GM21717 (cell line): ENCODE data around the gene GTF2IRD1.
A peak's percentile ranks its signal among the peaks of the same experiment; 100 is the strongest.
"Not testable (repeated sequence)": the region's sequence is repeated elsewhere in the genome, so short reads cannot be mapped to it uniquely, and the experiment has no call there.

ENCODE experiments used
- ATAC-seq: cut with Tn5 transposase; IDR thresholded peaks from one replicate; pipeline ENCODE4 v1.9.1; 2021; ENCODE audit warnings: mild to moderate bottlenecking, moderate library complexity; ENCODE audit not compliant: unreplicated experiment

GTF2IRD1 gene

DNA sequence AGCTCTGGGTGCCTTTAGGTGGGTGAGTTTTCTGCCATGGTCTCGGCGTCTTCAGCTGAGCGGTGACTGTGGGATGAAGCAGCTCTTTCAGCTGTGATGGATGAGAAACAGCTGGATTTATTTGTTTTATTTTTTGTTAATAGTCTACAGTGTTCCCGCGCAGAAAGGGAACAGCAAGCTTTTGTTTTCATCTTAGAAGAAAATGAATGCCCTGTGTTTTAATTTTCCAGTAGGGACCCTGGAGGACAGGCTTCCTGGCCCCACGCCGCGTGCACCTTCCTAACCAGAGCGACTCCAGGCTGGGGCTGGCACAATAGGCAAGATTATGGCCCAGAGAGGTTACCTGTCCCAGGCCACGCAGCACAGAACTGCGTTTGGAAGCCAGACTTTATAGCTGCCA lies 57.6 kb downstream of the GTF2IRD1 start:
- no peak for ATAC-seq

DNA sequence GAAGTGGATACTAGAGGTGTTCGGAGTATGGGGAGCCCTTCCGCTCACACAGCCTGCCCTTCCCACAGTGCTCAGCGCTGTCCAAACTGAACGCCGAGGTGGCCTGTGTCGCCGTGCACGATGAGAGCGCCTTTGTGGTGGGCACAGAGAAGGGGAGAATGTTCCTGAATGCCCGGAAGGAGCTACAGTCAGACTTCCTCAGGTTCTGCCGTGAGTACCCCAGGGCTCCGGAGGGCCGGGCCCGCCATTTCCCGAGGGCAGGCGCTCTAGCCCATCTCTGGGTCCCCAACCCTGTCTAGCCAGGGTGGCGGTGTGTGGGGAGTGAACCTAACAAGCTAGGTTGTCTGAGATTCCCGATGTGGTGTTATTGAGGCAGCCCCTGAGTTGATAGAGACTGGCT lies 59.1 kb downstream of the GTF2IRD1 start:
- ATAC-seq = no peak

DNA sequence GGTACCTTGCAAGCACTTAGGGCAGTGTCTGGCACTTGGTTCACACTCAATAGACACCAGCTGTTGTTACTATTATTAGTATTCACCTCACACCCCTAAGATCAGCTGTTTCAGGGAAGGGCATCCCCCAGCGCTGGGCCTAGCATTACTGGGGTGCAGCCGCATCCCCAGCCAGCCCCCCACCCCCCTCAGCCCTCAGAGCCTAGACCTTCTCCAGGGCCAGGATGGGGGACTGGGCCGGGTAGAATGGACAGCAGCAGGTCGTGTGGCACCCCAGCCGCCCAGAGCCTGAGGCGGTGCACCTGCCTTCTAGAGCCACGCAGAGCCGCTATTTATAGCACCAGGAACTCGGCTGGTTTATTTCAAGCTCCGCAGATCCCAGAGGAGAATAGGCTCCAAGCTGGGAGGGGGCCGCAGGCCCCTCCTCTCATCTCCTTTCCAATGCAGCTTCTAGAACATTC lies 60.5 kb downstream of the GTF2IRD1 start:
- no peak for ATAC-seq

DNA sequence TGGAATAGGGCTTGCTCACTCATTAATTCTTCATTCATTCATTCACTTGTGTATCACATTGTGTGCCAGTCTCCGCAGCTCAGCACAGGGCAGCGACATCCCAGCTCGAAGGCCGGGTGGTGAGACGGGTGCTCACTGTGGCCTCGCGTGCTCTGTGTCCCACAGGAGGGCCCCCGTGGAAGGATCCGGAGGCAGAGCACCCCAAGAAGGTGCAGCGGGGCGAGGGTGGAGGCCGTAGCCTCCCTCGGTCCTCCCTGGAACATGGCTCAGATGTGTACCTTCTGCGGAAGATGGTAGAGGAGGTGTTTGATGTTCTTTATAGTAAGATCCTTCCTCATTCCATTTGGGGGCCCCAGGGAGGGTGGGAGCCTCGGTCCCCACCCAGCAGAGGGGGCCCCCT lies 61.6 kb downstream of the GTF2IRD1 start:
- no peak for ATAC-seq

DNA sequence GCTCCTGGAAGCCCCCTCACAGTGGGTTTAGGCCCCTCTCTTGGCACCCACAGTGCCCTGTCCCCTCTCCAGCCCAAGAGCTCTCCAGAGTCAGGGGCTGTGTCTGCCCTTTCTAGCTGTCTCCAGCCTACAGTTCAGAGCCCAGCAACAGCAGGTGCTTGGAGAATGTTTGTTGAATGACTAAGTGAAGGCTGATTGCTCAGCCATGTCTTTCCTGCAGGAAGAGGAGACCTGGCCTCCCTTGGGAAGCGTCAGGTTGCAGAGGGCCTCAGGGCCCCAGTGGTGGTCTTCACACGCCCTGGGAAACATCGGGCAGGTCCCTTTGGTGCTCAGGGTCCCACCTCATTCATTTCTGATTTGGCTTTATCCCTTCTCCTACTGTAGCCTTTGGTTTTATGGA lies 62.5 kb downstream of the GTF2IRD1 start:
- no peak for ATAC-seq

DNA sequence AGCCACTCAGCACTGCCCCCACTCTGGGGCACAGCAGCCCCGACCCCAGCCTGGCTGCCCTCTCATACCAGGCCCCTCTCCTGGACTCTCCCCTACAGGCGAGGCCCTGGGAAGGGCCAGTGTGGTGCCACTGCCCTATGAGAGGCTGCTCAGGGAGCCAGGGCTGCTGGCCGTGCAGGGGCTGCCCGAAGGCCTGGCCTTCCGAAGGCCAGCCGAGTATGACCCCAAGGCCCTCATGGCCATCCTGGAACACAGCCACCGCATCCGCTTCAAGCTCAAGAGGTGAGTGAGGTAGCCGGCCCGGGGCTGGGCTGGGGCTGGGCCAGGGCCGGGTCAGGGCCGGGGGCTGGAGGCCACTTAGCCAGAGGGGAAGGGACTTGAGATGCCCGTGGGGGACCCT lies 64.3 kb downstream of the GTF2IRD1 start:
- ATAC-seq = no peak

DNA sequence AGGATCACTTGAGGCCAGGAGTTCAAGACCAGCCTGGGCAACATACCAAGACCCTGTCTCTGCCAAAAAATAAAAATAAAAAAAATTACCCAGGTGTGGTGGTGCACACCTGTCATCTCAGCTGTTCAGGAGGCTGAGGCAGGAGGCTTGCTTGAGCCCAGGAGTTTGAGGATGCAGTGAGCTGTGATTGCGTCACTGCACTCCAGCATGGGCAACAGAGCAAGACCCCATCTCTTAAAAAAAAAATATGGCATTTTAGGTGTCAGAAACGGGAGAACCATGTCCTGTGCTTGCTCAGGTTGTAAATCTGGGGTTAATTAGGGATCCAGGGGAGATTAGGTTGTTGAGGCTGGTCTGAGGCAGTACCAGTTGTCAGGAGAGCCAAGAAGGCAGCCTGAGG lies 64.9 kb downstream of the GTF2IRD1 start:
- no peak for ATAC-seq

DNA sequence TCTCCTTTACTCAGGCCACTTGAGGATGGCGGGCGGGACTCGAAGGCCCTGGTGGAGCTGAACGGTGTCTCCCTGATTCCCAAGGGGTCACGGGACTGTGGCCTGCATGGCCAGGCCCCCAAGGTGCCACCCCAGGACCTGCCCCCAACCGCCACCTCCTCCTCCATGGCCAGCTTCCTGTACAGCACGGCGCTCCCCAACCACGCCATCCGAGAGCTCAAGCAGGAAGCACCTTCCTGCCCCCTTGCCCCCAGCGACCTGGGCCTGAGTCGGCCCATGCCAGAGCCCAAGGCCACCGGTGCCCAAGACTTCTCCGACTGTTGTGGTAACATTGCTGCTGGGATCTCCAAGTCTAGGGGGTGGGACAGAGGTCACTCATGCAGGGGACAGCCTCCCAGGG lies 65.7 kb downstream of the GTF2IRD1 start:
- ATAC-seq = no peak

DNA sequence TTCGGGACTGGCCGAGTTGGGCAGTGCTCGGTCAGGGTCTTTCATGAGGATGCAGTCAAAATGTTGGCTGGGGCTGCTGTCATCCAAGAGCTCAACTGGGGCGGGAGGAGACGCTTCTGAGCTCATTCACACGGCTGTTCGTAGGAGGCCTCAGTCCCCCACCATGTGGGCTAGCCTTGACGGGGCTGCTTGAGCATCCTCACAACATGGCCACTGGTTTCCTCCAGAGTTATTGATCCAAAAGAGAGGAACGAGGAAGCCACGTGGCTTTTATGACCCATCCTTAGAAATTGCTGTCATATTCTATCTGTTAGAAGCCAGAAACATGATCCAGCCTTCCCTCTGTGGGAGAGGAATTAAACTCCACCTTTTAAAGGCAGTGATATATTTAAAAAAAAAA lies 68.1 kb downstream of the GTF2IRD1 start:
- no peak for ATAC-seq

DNA sequence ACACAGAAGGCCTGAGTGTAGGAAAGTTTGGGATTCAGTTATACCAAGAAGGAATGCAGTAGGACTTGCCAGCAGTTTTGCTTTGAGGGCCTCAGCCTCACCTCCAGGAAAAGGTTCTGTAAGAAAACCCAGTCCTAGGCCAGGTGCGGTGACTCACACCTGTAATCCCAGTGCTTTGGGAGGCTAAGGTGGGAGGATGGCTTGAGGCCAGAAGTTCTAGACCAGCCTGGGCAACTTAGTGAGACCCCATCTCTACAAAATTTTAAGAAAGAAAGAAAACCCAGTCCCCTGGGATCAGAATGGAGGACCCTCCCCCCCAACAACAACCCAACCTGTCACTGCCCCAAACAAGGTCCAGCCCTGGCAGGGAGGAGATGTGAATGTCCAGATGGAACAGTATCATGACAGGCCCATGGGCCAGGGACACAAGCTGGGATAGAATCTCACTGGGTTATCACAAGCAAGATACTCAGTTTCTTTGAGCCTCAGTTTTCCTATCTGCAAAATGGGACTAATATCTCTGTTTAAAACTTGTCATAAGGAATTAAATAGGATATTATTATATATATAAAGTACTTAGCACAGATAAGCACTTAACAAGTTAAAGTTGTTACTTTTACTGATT lies 68.7 kb downstream of the GTF2IRD1 start:
- ATAC-seq = no peak

DNA sequence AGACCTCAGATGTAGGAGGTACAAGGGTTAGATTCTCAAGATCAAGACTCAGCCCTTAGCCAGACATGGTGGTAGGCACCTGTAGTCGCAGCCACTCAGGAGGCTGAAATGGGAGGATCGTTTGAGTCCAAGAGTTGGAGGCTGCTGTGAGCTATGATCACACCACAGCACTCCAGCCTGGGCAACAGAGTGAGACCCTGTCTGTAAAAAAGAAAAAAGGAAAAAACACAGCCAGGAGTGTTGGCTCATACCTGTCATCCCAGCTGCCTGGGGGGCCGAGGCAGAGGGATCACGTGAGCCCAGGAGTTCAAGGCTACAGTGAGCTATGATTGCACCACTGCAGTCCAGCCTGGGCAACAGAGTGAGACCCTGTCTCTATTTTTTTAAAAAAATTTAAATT lies 69.3 kb downstream of the GTF2IRD1 start:
- no peak for ATAC-seq

DNA sequence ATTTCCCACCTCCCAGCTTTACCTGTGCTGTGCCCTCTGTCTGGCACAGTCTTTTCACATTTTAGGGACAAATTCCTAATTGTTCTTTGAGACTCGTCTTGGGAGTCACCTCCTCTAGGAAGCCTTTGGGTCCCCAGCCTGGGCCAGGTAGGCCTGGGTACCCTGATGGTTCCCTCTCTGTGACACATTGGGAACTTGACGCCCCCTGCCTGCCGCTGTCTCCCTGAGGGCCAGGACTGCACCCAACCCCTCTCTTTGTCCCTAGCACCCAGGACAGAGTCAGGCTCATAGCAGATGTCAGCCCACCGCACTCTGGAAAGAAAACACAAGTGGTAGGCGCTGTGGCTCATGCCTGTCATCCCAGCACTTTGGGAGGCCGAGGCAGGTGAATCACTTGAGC lies 71.4 kb downstream of the GTF2IRD1 start:
- no peak for ATAC-seq

DNA sequence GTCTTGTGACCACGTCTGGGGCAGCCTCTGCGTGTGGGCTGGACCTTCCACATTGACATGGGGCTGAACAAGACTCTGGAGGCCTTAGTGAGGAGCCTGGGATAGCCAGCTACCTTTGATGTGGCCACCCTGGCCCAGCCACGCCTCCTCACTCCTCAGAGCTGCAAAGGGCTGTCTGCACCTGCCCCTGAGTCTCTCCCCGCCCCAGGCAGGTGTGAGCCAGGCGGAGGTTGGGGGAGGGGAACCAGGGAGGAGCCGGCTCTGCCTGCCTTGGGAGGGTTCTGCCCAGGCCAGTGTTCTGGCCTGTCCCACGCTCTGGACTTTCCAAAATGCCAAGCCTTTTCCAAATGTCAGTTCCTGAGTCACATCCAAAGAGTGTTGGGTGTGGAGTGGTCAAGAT lies 72.2 kb downstream of the GTF2IRD1 start:
- no peak for ATAC-seq

DNA sequence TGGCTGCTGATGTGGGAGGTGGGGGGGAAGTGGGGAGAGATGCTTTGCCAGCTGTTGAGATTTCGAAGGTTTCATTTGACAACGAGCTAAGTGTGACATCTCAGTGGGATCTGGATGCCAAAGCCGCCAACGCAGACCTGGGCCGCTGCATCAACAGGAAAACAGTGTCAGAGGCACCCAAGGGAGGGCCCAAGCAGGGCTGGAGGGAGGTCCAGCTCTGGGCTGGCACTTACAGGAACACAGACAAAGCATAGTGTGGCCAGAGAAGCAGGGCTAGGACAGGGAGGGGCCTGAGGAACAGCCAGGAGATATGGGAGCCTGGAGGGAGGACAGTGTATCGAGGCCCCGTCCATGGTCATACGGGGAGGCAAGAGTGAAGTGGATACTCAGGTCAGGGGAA lies 73.1 kb downstream of the GTF2IRD1 start:
- ATAC-seq = no peak

DNA sequence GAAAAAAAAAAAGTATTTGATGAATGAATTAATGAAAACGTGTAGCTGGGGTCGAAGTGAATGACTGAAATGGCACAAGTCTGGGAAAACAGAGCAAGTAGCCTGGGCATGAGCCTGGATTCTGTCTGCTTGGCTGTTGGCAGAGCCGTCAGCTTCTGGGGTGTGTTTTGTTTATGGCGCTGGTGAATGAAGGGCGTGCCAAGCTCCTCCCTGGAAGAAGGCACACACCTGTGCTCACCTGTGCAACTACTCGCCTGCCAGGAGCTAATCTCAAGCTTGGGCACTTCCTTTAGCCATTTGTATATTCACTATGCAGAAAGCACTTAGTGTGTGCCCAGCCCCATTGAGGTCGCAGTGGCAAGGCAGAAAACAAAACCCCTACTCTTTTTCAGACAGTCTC lies 74.1 kb downstream of the GTF2IRD1 start:
- ATAC-seq = no peak

DNA sequence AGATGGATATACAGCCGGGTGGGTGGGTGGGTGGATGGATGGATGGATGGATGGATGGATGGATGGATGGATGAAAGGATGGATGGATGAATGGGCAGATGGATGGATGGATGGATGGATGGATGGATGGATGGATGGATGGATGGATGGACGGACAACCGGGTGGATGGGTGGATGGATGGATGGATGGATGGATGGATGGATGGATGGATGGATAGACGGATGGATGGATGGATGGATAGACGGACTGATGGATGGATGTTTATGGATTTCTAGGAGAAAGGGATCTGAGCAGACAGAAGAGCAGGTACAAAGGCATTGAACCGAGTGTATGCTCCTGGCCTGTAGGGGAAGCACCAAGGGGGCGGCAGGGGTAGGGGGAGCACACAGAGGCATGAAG lies 75.1 kb downstream of the GTF2IRD1 start:
- ATAC-seq = not testable (repeated sequence)

DNA sequence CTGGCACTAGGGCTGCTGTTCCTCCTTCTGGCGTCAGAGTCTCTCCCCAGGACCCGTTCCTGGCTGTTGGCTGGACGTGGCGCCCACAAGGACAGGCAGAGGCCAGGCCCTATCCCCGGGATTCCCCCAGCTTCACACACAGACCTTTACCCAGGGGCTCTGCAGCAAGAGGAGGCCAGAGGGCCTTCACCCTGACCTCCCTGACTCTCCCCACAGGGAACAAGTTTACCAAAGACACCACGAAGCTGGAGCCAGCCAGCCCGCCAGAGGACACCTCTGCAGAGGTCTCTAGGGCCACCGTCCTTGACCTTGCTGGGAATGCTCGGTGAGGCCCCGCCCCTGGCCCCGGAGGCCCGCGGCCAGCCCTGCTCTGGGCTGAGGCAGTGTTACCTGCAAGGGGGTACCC lies 82.2 kb downstream of the GTF2IRD1 start:
- ATAC-seq = no peak

DNA sequence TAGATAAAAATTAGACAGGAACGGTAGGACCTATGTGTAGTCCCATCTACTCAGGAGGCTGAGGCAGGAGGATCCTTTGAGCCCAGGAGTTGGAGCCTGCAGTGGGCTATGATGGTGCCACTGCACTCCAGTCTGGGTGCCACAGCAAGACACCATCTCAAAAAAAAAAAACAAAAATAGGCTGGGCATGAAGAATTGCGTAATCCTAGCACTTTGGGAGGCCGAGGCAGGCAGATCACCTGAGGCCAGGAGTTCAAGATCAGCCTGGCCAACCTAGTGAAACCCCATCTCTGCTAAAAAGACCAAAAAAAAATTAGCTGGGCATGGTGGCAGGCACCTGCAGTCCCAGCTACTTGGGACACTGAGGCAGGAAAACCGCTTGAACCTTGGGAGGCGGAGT lies 88.2 kb downstream of the GTF2IRD1 start:
- ATAC-seq = not testable (repeated sequence)

DNA sequence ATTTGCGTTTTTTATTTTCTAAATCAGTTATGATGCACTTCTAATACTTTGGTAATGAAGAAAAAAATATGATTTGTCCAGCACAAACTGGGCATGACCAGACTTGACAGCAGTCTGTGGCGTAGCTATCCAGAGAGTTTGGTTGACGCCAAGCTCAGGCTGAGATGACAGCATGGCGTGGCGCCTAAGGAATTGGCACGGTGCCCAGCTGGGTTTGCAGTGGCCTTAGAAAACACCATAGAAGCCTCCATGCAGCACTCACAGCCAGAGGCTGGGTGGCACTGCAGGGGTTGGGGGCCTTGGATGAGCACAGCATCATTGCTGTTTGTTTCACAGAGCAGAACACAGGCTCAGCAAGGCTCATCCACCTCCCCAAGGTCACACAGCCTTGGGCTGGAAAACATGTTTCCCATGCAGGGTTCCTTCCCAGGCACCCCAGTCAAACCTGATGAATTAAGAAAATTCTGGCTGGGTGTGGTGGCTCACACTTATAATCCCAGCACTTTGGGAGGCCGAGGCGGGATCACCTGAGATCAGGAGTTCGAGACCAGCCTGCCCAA lies 88.9 kb downstream of the GTF2IRD1 start:
- no peak for ATAC-seq

DNA sequence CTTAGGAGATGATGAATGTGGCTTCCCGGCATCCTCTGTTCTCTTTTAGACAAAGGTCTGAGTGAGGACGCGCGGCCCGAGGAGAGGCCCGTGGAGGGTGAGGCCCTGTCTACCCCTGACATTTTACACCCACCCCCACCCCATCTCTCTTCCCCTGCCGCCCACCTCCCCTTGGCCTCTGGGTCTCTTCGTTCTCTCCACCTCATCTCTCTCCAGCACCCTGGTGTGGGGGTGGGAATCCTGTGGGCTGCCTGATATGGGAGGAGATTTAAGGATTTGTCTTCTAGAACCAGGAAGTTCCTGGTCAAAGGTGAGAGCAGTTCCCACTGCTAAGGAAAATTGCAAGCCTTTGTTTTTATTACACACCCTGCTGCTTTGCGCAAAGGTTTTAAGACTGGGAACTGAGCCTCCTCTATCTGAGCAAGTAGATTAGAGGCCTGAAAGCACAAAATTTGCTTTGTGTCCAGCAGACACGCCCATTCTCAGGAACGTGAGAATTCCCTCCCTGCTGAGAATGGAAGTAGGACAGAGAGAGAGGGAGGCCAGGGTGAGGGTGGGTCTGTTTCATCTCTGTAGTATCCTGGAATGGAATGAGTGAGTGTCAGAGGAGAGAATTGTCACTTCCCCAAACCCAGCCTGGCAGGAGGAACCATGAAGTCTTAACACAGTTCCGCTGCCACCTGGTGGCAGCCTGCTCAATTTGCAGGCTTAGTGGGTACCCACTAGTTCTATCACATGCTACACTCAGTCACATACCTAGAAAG lies 91.2 kb downstream of the GTF2IRD1 start:
- no peak for ATAC-seq

DNA sequence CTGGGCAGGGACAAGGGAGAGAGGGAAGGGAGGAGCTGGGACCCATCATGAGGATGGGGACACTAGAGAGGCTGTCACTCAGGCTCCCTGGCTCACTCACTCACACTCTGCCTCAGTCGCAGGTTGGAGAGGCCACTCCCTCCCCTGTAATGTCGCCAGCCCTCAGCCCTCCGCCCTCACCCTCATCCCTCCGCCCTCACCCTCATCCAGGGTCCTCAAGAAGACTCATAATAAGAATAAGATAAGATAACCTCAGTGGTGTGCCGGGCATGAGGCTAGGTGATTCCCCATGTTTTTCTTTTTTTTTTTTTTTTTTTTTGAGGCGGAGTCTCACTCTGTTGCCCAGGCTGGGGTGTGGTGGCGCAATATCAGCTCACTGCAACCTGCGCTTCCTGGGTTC lies 92.2 kb downstream of the GTF2IRD1 start:
- ATAC-seq = no peak

DNA sequence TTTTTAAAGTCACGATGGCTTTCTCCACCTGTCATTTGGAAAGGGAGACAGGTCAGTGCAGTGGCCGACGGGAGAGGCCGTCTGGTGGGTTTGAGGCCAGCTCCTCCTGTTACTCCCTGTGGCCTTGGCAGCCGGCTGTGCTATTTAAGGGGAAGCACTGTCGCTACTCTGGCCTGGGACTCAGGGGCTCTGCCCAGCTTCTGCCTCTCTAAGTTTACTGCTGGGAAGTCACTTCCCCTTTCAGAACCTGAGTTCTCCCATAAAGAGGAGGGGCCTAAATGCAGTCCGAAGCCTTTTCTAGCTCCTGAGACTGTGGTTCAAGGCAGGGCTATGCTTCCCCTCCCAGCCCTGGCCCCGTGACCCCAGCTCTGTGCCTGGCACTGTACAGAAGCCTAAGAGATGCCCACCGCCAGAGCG lies 99.9 kb downstream of the GTF2IRD1 start:
- peak; percentile 64 for ATAC-seq
